ENCODE measurements around the gene PODNL1.
A peak's percentile ranks its signal among the peaks of the same experiment; 100 is the strongest.

PODNL1 gene

DNA sequence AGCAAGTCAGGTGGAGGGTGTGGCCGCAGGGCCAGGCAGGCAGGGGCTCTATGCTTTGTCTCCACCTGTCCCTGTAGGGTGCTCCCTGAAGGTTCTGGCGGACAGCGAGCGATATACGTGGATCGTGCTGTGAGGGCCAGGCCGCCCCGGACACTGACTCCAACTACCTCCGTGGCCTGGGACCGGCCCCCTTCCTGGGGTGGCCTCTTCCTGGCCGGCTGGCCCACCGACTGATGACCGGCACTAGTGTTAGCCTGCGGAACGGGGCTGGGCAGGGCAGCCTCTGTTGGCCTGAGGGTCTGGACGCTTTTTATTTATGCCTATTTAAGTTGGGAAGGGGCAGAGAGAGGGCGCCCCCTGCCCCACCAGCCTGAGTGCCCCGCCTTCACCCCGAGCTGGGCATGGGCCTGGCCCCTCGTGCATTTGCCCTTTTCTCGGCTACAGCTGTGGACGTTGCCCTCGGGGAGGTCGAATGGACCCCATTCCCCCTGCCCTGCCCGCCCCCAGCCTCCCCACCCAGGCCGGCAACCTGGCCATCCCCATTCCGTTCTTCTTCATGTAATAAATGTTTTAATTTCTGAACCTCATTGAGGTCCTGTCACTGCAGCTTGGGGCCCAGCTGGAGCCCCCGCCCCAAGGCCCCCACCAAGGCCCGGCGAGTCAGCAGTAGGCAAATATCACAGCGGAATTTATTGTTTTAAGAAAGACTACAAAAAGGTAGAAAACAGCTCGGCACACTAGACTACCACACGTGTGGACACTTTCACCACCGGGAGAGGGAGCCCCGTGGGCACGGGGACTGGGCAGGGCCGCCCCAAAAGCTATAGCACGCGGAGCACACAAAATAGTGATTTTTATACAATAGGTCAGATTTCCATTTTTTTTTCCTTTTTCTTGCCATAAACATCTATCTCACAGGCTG lies 22.9 kb upstream of the PODNL1 start:
- Mint-ChIP-seq H3K4me1 (peaks cover 4% of the 10 kb centered on the region), H3K27me3 (ENCODE audit: low read depth) (no peaks in the 10 kb centered on the region), H3K9me3 (no peaks in the 10 kb centered on the region), H3K27ac (peak overlapping the region in 1 of 3 experiments; percentile 49), H3K4me3 (no peak overlapping the region), H3K36me3 (ENCODE audit: low read depth) (peaks cover 32% of the 10 kb centered on the region)
- TF ChIP-seq, protein P1, sequence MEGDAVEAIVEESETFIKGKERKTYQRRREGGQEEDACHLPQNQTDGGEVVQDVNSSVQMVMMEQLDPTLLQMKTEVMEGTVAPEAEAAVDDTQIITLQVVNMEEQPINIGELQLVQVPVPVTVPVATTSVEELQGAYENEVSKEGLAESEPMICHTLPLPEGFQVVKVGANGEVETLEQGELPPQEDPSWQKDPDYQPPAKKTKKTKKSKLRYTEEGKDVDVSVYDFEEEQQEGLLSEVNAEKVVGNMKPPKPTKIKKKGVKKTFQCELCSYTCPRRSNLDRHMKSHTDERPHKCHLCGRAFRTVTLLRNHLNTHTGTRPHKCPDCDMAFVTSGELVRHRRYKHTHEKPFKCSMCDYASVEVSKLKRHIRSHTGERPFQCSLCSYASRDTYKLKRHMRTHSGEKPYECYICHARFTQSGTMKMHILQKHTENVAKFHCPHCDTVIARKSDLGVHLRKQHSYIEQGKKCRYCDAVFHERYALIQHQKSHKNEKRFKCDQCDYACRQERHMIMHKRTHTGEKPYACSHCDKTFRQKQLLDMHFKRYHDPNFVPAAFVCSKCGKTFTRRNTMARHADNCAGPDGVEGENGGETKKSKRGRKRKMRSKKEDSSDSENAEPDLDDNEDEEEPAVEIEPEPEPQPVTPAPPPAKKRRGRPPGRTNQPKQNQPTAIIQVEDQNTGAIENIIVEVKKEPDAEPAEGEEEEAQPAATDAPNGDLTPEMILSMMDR (IDR thresholded peaks at IDR 0.05; ENCODE audit: unreplicated experiment in 3 of 3): no peak

DNA sequence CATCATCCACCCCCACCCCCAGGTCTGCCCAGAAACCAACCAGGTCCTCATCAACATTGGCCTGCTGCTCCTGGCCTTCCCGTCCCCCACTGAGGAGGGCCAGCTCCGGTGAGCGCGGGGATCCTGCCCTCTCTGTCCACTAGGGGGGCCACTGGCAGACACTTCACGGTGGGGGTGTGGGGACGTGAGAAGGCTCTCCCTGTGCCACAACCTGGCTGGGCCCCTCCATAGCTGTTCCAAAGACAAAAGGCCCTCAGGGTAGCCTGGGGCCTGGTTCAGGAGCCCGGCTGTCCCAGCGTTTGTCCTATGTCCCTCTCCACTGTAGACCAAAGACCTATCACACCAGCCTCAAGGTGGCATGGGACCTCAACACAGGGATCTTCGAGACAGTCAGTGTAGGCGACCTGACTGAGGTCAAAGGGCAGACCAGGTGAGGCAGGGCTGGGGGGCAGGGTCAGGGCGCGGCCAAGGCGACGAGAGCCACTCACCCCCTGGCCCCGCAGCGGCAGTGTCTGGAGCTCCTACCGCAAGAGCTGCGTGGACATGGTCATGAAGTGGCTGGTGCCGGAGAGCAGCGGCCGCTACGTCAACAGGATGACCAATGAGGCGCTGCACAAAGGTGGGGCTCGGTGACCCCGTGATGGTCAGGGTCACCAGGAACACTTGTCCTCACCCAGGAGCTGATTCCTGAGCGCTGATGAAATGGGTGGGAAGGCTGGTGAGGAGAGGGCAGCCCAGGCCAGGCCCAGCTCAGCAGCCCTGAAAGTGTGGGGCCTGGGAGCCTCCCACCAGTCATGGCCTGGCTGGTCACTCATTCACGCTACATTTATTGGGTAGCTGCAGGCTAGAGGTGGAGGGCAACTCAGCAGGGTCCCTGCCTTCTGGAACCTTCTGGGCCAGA lies 22.0 kb upstream of the PODNL1 start:
- H3K27ac Mint-ChIP-seq: peak overlapping the region in 1 of 3 experiments; percentile 49
- H3K9me3 Mint-ChIP-seq: no peaks in the 10 kb centered on the region
- H3K27me3 Mint-ChIP-seq (ENCODE audit: low read depth): no peaks in the 10 kb centered on the region
- peaks cover 35% of the 10 kb centered on the region for H3K36me3 Mint-ChIP-seq (ENCODE audit: low read depth)
- H3K4me3 Mint-ChIP-seq: no peak overlapping the region
- TF ChIP-seq, protein P1 (IDR thresholded peaks at IDR 0.05; ENCODE audit: unreplicated experiment in 3 of 3): peak in 1 of 3 experiments; percentile 18
- peaks cover 4% of the 10 kb centered on the region for H3K4me1 Mint-ChIP-seq

DNA sequence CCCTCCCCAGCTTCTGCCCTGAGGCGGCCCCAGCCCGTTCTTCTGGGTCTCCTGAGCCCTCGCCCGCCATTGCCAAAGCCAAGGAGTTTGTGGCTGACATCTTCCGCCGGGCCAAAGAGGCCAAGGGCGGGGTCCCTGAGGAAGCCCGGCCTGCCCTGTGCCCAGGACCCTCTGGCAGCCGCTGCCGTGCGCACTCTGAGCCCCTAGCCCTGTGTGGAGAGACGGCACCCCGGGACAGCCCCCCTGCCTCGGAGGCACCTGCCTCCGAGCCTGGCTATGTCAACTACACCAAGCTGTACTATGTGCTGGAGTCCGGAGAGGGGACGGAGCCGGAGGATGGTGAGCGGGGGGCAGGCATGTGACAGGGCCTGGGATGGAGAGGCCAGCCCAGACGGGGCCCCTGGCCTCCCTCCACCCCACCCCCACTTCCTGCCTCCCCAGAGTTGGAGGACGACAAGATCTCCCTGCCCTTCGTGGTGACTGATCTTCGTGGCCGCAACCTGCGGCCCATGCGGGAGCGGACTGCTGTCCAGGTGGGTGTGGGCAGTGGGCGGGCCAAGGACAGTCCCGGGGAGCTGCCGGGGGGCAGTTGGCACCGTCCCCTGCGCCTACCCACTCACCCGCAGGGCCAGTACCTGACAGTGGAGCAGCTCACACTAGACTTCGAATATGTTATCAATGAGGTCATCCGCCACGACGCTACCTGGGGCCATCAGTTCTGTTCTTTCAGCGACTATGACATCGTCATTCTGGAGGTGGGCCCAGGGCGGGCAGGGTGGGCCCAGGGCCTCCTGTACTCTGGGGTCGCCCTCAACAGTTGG lies 21.1 kb upstream of the PODNL1 start:
- TF ChIP-seq, protein P1 (IDR thresholded peaks at IDR 0.05; ENCODE audit: unreplicated experiment in 3 of 3): no peak
- no peaks in the 10 kb centered on the region for H3K9me3 Mint-ChIP-seq
- H3K27me3 Mint-ChIP-seq (ENCODE audit: low read depth): no peaks in the 10 kb centered on the region
- no peak overlapping the region for H3K27ac Mint-ChIP-seq
- peaks cover 4% of the 10 kb centered on the region for H3K4me1 Mint-ChIP-seq
- H3K36me3 Mint-ChIP-seq (ENCODE audit: low read depth): peaks cover 27% of the 10 kb centered on the region
- H3K4me3 Mint-ChIP-seq: no peak overlapping the region

DNA sequence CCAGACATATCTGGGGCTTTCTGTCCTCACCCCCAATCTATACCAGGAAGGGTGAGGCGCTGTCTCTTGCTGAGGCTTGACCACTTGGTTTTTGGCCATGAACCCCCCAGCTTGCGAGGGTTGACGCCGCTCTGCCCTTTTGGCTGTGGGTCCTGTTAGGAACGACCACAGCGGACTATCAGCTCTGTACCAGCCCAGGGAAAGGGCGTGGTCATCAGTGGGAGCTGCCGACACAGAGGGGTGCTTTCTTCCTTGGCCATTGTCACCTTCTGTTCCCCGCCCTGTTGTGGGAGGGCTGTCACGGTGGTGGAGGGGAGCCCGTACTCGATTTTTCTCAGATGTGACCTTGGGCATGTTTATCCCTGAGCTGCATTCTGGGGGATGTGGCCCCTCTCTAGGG lies 19.8 kb upstream of the PODNL1 start:
- no peaks in the 10 kb centered on the region for H3K9me3 Mint-ChIP-seq
- TF ChIP-seq, protein P1 (IDR thresholded peaks at IDR 0.05; ENCODE audit: unreplicated experiment in 3 of 3): no peak
- no peak overlapping the region for H3K27ac Mint-ChIP-seq
- H3K4me3 Mint-ChIP-seq: no peak overlapping the region
- H3K36me3 Mint-ChIP-seq (ENCODE audit: low read depth): peaks cover 24% of the 10 kb centered on the region
- peaks cover 9% of the 10 kb centered on the region for H3K4me1 Mint-ChIP-seq
- H3K27me3 Mint-ChIP-seq (ENCODE audit: low read depth): no peaks in the 10 kb centered on the region

DNA sequence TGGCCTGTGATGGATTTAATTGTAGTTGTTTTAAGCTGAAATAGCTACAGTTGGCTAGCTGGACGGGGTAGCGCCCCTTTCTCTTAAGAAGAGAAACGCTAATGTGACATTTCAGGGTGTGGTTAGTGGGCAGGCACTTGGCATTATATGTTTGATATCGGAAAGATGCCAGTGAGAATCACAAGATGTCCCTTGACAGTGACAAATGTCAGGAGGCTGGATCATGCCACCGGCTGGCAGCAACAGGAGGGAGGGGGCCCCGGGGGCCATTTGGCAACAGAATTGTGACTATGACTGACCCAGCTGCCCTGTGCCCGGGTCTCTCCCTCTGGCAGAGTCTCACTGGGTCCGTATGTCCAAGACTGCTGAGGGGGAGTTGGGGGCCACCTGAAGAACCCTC lies 18.8 kb upstream of the PODNL1 start:
- H3K27me3 Mint-ChIP-seq (ENCODE audit: low read depth): no peaks in the 10 kb centered on the region
- H3K36me3 Mint-ChIP-seq (ENCODE audit: low read depth): peaks cover 24% of the 10 kb centered on the region
- H3K4me1 Mint-ChIP-seq: peaks cover 9% of the 10 kb centered on the region
- H3K4me3 Mint-ChIP-seq: no peak overlapping the region
- TF ChIP-seq, protein P1 (IDR thresholded peaks at IDR 0.05; ENCODE audit: unreplicated experiment in 3 of 3): no peak
- no peaks in the 10 kb centered on the region for H3K9me3 Mint-ChIP-seq
- no peak overlapping the region for H3K27ac Mint-ChIP-seq
